UCSD-AML1 (cell line): ENCODE measurements around the gene GABBR2.

Source experiments
- DNase-seq: peaks from one replicate; lab custom pipeline; 2025; ENCODE audit not compliant: unreplicated experiment; lab: John Stamatoyannopoulos, UW

The GABBR2 gene

GRCh38 chr9:98708933-98709911 is at the start of gene GABBR2:
TSS of gene GABBR2 (minus strand) at chr9:98708935. CDS start at chr9:98708737, 198 bp downstream.
- no peak for DNase-seq

GRCh38 chr9:98755006-98755618 is 46.4 kb upstream of the GABBR2 start:
- DNase-seq: no peak

- DNase-seq: no peak
Measured at GRCh38 chr9:98751210-98751609, 42.5 kb upstream of the GABBR2 start.

- no peak for DNase-seq
Measured at GRCh38 chr9:98750364-98751060, 41.8 kb upstream of the GABBR2 start.

GRCh38 chr9:98747476-98747875 is 38.7 kb upstream of the GABBR2 start:
- no peak for DNase-seq

- DNase-seq: no peak
Measured at GRCh38 chr9:98745470-98745869, 36.7 kb upstream of the GABBR2 start.

GRCh38 chr9:98743818-98744611 is 35.3 kb upstream of the GABBR2 start:
- DNase-seq: no peak

- no peak for DNase-seq
Measured at GRCh38 chr9:98743329-98743728, 34.6 kb upstream of the GABBR2 start.

GRCh38 chr9:98742325-98743280 is 33.9 kb upstream of the GABBR2 start:
- no peak for DNase-seq

GRCh38 chr9:98740226-98740881 is 31.6 kb upstream of the GABBR2 start:
- no peak for DNase-seq

- no peak for DNase-seq
Measured at GRCh38 chr9:98738741-98739140, 30.0 kb upstream of the GABBR2 start.

GRCh38 chr9:98736226-98736625 is 27.5 kb upstream of the GABBR2 start:
- no peak for DNase-seq

- DNase-seq: no peak
Measured at GRCh38 chr9:98732801-98733200, 24.1 kb upstream of the GABBR2 start.

- DNase-seq: no peak
Measured at GRCh38 chr9:98732091-98732490, 23.4 kb upstream of the GABBR2 start.

GRCh38 chr9:98730871-98731270 is 22.1 kb upstream of the GABBR2 start:
- no peak for DNase-seq

- no peak for DNase-seq
Measured at GRCh38 chr9:98728500-98728899, 19.8 kb upstream of the GABBR2 start.

- no peak for DNase-seq
Measured at GRCh38 chr9:98727428-98727827, 18.7 kb upstream of the GABBR2 start.

GRCh38 chr9:98726735-98727134 is 18.0 kb upstream of the GABBR2 start:
- DNase-seq: no peak
